ENCODE results near the gene COX4I2. TPM values are rescaled to one million over a fixed set of nuclear protein-coding genes. Genes with fewer than 3 reads are reported as not detected.

The COX4I2 gene
- total and polyA plus RNA-seq, 2 of the 8 experiments (the other 6 are each of a cell fraction or from before 2014, with no cell fraction given): 0.26 TPM; not detected in 1

GRCh38 chr20:31620246-31620645 is 17.5 kb upstream of the COX4I2 start:
- Histone ChIP-seq H2AK5ac (ENCODE audit: low read depth, low read length) (no peak overlapping the region), H3K9me3 (ENCODE audit: insufficient read depth in 2 of 2, low read depth in 1 of 2, low read length in 1 of 2) (no peaks in the 10 kb centered on the region), H3K27me3 (replicated peaks in 1 of 4; ENCODE audit: control insufficient read depth in 3 of 4, extremely low read depth in 1 of 4, insufficient read depth in 3 of 4, low read length in 3 of 4) (no peaks in the 10 kb centered on the region; a peak in 2 of 7 replicates), H3K79me2 (ENCODE audit: control insufficient read depth in 1 of 2, insufficient read depth in 2 of 2, low read length in 2 of 2) (no peaks in the 10 kb centered on the region), H3K4ac (replicated peaks; ENCODE audit: insufficient read length, low read depth, low read length) (no peak overlapping the region), H3K23me2 (ENCODE audit: low read depth, low read length) (no peaks in the 10 kb centered on the region), H4K8ac (ENCODE audit: extremely low read depth, insufficient read depth, low read length) (no peak overlapping the region), H3K4me1 (replicated peaks in 1 of 4; ENCODE audit: control insufficient read depth in 3 of 4, insufficient read depth in 4 of 4, low read length in 3 of 4) (no peaks in the 10 kb centered on the region; a peak in 1 of 7 replicates), H2BK12ac (ENCODE audit: low read depth, low read length) (no peak overlapping the region), H3K4me2 (ENCODE audit: insufficient read depth in 1 of 2, low read depth in 2 of 2, low read length in 2 of 2) (no peak overlapping the region), H3K23ac (ENCODE audit: insufficient read length) (no peak overlapping the region), H2AFZ (ENCODE audit: low read length) (no peak overlapping the region), H4K5ac (ENCODE audit: insufficient read length, low read depth, low read length) (no peak overlapping the region), H2BK120ac (replicated peaks; ENCODE audit: low read depth, low read length) (no peak overlapping the region), H3K14ac (ENCODE audit: insufficient read length) (no peak overlapping the region), H2BK5ac (ENCODE audit: low read depth, low read length) (no peak overlapping the region), H4K20me1 (replicated peaks in 1 of 2; ENCODE audit: control insufficient read depth in 1 of 2, insufficient read depth in 2 of 2, low read length in 2 of 2) (no peaks in the 10 kb centered on the region), H3K27ac (ENCODE audit: low read depth, low read length) (no peak overlapping the region), H2BK15ac (ENCODE audit: low read length) (no peak overlapping the region), H3K79me1 (ENCODE audit: low read depth, low read length) (no peaks in the 10 kb centered on the region), H3K18ac (ENCODE audit: extremely low read depth, low read length) (no peak overlapping the region), H3K9ac (replicated peaks in 1 of 4; ENCODE audit: extremely low read depth in 1 of 4, low read depth in 3 of 4, low read length in 3 of 4) (no peak overlapping the region), H3K4me3 (ENCODE audit: extremely low read depth in 1 of 4, insufficient read depth in 2 of 4, low read depth in 3 of 4, low read length in 4 of 4) (no peak overlapping the region), H4K91ac (replicated peaks; ENCODE audit: insufficient read length, low read length) (no peak overlapping the region), H2BK20ac (ENCODE audit: low read length) (no peak overlapping the region), H3K56ac (replicated peaks; ENCODE audit: insufficient read length, low read depth, low read length) (no peak overlapping the region), H3K36me3 (ENCODE audit: control insufficient read depth in 2 of 4, insufficient read depth in 4 of 4, low read length in 3 of 4) (no peaks in the 10 kb centered on the region)
- no peak for TF ChIP-seq KDM5A (IDR thresholded peaks at IDR 0.05; ENCODE audit: low read length)
- TF ChIP-seq HDAC2 (IDR thresholded peaks at IDR 0.05; ENCODE audit: borderline replicate concordance in 1 of 2, low read depth in 2 of 2, low read length in 2 of 2): no peak
- TF ChIP-seq FOSL1 (IDR thresholded peaks at IDR 0.05; ENCODE audit: insufficient read depth, low read depth, low read length): no peak
- TF ChIP-seq NRF1 (IDR thresholded peaks at IDR 0.05; ENCODE audit: low read depth, low read length): no peak
- TF ChIP-seq CBX5 (IDR thresholded peaks at IDR 0.05; ENCODE audit: low read depth, low read length): no peak
- no peak for TF ChIP-seq SIN3A (conservative IDR thresholded peaks at IDR 0.05 in 1 of 2, IDR thresholded peaks at IDR 0.05 in 1 of 2; ENCODE audit: low read depth in 1 of 2, low read length in 2 of 2)
- no peak for TF ChIP-seq KDM4A (IDR thresholded peaks at IDR 0.05; ENCODE audit: low read depth, low read length, severe bottlenecking)
- no peak for TF ChIP-seq KDM1A (IDR thresholded peaks at IDR 0.05; ENCODE audit: borderline replicate concordance, low read length)
- TF ChIP-seq NANOG (IDR thresholded peaks at IDR 0.05; ENCODE audit: insufficient read depth, low read depth, low read length, poor library complexity, severe bottlenecking): no peak
- no peak for TF ChIP-seq MAFK (IDR thresholded peaks at IDR 0.05; ENCODE audit: low read depth, low read length)
- TF ChIP-seq CTCF (IDR thresholded peaks at IDR 0.05; ENCODE audit: control extremely low read depth in 1 of 3, insufficient read depth in 1 of 3, low read depth in 1 of 3, low read length in 3 of 3): no peak
- ChIA-PET POLR2A (ENCODE audit: partially characterized antibody) (interaction anchor here (26.1 kb wide), 1 partner anchor 51 kb away, joined by 1033 read pairs; no protein-coding TSS in a partner anchor), CTCF (ENCODE audit: partially characterized antibody) (interaction anchor here (32.8 kb wide), 1 partner anchor 54 kb away, joined by 1559 read pairs; no protein-coding TSS in a partner anchor)
- FAIRE-seq (no peak), DNase-seq (ENCODE audit: low read depth in 1 of 2, low spot score in 2 of 2) (no peak)
- 86% methylated on average over 3 of the region's 3 CpGs; no CpG with 5 or more reads in 1 of the 2 experiments for WGBS, 2 experiments (ENCODE audit: extremely low coverage in 1 of 2, insufficient coverage in 1 of 2, insufficient read length in 1 of 2, insufficient replicate concordance in 2 of 2, low coverage in 1 of 2, low lambda C conversion rate in 2 of 2, missing lambda C conversion rate in 1 of 2)

Data from H1 (cell line).